H7 (cell line): ENCODE data around the gene HOXB5. TPM values are rescaled to one million over a fixed set of nuclear protein-coding genes. Genes with fewer than 3 reads are reported as not detected.
A peak's percentile ranks its signal among the peaks of the same experiment; 100 is the strongest.

Source experiments
- DNase-seq: peaks from one replicate; pipeline ENCODE4 v3.0.0; 2012
- H3K27me3 ChIP-seq: 2 replicates; pipeline ENCODE4 v1.6.0; 2011; ENCODE audit warnings: mild to moderate bottlenecking, low read length; ENCODE audit not compliant: control insufficient read depth, insufficient read depth
- H3K36me3 ChIP-seq: replicated peaks from 2 replicates; pipeline ENCODE4 v1.5.1; 2011; ENCODE audit warnings: low read length; ENCODE audit not compliant: control insufficient read depth, insufficient read depth
- H3K4me3 ChIP-seq: 2 replicates; pipeline ENCODE4 v1.5.1; 2011; ENCODE audit warnings: low read depth, mild to moderate bottlenecking, control low read depth, low read length, moderate library complexity; ENCODE audit not compliant: insufficient read depth
- total RNA-seq: library from RNA; depleted of rRNA; stranded (reverse); fragments of >200 nt; shearing (Covaris generic); gene quantifications from 2 replicates; pipeline ENCODE4 v1.2.3, GENCODE V29; 2014

The HOXB5 gene
- total RNA-seq, 1 experiment from 2014 or later, result not detected

DNA sequence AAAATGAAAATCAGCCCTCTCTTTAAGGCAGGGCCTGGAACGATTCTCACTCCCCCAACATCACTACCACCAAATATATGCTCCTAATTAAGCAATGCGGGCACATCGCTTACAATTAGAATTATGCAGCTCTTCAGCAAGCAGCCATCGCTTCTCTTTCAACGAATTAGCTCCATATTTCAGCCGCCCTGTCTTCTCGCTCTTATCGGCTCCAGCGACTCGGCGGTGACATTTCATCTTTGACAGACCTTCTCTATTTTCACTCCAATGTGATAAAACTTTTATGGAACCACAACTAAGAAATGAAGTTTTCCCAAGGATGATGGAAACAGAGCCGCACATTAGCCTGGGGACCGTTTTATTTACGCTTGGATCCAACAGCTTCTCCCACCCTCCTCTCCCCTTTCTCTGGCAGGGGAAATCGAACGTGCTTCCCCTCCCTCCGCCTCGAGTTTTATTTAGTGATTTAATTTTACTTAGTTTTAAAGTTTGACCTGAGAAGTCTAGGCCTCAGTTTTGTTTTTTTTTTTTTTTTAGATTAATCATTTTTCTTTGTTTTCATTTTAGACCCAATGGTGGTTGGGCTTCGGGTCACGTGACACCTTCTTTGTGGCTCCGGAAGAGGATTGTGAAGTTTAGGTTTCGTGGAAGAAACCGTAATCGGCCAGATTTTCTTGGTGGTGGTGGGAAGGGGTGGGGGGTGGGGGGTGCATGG lies 45.6 kb downstream of the HOXB5 start:
- H3K27me3 ChIP-seq, result peaks cover 84% of the 10 kb centered on the region
- no peak for DNase-seq
- no peaks in the 10 kb centered on the region for H3K36me3 ChIP-seq
- no peak overlapping the region for H3K4me3 ChIP-seq

DNA sequence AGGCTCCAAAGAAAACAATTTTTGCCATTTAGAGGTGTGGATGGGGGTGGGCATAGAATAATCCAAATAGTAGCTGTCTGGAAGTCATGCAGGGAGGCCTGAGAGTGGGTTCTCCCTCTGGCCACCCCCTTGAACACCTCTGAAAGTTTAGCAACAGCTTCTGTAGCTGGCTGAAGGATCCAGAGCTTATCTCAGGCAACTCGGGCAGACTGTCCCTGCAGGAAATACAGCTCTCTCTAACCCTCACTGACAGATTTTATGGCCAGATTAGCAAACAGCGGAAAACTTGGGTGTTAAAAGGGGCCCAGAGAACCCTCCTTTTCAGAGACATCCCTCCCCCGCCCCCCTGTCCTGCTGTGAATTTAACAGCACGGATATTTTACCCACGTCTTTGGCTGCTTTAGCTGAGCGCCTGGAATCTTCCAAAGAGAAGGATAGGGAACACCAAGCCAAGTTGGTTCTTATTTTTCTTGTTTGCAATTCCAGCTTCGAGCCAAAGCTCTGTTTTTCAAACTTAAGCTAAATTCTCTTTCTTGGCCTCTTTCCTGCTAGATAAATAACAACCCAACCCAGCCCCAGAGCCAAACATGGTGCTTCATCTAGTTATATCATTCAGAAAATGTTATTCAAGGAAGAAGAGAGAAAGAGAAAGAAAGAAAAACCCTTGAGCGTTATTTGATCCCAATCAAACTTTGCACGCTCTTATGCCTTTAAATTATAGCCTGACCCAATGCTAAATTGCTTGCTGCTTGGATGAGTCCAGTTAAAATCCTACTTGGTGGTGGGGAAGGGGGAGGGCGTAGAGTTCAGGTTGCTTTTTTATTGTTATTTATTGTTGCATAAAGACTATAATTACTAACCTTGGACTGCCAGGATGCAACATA lies 46.4 kb downstream of the HOXB5 start:
- peaks cover 84% of the 10 kb centered on the region for H3K27me3 ChIP-seq
- no peak for DNase-seq
- no peaks in the 10 kb centered on the region for H3K36me3 ChIP-seq

DNA sequence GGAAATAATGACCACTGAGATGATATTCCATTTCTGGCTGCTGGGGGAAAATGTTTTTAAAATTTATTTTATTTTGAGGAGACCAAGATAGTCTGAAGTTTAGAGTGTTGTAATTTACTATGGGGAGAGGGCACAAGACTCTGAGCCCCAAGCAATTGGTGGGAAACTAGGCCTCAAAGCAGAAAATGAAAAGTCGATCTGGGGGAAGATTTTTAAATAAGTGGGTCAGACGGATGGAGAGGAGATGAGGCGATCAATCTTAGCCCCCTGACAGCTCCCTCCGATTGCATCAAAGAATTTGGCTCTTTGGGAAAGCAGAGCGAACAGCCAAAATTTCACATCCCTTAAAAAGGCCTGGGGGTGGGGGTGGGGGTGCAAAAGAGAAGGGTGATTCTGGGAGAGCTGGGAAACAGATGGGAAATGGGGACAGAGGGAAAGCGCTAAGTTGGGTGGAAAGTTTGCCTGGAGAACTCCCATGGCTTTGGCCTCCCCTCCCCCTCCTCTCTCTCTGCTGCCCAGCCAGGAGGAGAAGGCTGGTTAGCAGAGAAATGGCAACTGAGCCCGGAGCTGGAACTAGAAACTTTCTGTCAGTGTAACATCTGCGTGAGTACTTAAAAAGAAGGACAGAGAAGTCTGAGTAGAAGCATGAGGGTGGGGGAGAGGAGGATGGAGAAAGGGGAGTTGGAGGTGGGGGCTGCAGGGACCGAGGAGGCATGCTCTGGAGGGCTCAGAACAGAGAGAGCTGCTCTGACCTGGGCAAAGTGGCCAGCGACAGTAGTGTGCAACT lies 47.2 kb downstream of the HOXB5 start:
- peaks cover 84% of the 10 kb centered on the region for H3K27me3 ChIP-seq
- H3K36me3 ChIP-seq, result no peaks in the 10 kb centered on the region
- peak overlapping the region; percentile 4; the same call in 1 of the 2 replicates for H3K4me3 ChIP-seq
- peak; percentile 76 for DNase-seq

More for the DNA sequence above, 46.4 kb downstream of the HOXB5 start:
- peak overlapping the region; percentile 4; the same call in 1 of the 2 replicates for H3K4me3 ChIP-seq

DNA sequence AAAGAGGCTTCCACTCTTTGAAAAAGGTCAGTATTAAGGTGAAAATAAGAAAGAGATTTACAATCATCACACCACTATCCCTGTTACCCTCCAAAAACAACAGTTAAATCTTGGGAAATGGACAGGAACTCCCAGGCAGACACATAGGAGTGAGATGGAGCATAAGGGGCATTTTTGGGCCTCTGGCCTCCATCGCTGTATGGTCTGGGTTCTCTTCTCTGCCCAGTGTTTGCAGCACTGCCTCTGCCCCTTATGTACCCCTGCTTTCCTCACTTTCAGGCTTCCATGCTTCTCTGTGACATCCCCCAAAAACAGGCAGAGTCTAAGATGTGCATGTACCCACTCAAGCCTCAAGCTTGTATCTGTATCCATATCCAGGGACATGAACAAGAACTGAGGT lies 48.0 kb downstream of the HOXB5 start:
- Histone ChIP-seq H3K4me3 (no peak overlapping the region), H3K27me3 (peaks cover 84% of the 10 kb centered on the region), H3K36me3 (no peaks in the 10 kb centered on the region)
- no peak for DNase-seq

DNA sequence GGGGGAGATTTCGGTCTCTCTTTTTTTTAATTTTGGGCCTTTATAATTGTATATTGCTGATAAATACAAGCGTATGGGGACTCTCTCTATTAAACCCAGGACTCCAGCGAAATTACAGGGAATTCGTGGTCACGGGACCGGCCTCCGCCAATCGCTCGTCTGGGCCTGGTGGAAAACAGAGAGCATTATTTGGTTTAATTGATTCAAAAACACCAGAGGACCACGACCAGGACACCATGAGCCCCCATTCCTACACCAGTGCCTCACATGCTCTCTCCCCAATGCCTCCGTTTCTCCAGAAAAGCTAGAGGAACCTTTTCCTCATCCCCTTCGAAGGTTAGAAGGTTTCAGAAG lies 48.6 kb downstream of the HOXB5 start, which contains the start of gene HOXB2:
HOXB2 (minus strand) TSS at position 88 of the 354 bp plus-strand sequence. CDS start 198 bp downstream, outside the sequence.
- Histone ChIP-seq H3K27me3 (peaks cover 84% of the 10 kb centered on the region), H3K4me3 (peak within 1 kb of the TSS; percentile 58; the same call in 1 of the 2 replicates)
- peak; percentile 69 for DNase-seq

GRCh38 chr17:48544349-48545021 lies 49.1 kb downstream of the HOXB5 start:
- Histone ChIP-seq H3K4me3 (peak overlapping the region; percentile 58; the same call in 1 of the 2 replicates), H3K27me3 (peaks cover 85% of the 10 kb centered on the region), H3K36me3 (no peaks in the 10 kb centered on the region)
- DNase-seq, result peak; percentile 86

More for the DNA sequence above, 48.6 kb downstream of the HOXB5 start, which contains the start of gene HOXB2:
- no peaks in the 10 kb centered on the region for H3K36me3 ChIP-seq

- H3K4me3 ChIP-seq, result peak overlapping the region; percentile 58; the same call in 1 of the 2 replicates
- no peaks in the 10 kb centered on the region for H3K36me3 ChIP-seq
- no peak for DNase-seq
- peaks cover 87% of the 10 kb centered on the region for H3K27me3 ChIP-seq
Observed at GRCh38 chr17:48543854-48544348, 49.7 kb downstream of the HOXB5 start.

DNA sequence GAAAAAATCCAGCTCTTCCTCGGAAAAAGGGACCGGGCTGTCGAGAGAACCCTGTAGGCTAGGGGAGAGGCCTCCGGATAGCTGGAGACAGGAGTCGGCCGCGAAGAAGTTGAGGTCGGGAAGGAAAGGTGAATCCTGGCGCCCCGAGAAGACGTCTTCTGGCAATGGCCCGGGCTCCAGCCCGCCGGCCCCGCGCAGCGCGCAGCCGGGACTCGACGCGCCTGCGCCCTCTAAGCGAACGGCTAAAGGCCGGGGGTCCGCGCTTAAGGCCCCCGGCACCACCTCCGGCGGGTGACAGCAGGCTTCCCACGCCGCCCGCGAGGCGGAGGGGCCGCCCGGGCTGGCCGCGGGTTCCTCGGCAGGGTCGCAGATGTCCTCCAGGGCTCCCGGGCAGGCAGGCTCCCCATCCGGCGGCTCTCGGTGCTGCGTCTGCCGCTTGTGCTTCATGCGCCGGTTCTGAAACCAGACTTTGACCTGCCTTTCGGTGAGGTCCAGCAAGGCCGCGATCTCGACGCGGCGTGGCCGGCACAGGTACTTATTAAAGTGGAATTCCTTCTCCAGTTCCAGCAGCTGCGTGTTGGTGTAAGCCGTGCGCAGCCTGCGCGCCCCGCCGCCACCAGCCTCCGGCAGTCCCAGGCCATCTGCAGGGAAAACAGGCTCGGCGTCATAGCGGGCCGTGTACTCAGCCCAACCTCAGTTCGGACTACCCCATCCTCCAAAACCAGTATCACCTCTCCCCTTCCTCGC lies 50.3 kb downstream of the HOXB5 start:
- peaks cover 87% of the 10 kb centered on the region for H3K27me3 ChIP-seq
- no peaks in the 10 kb centered on the region for H3K36me3 ChIP-seq
- peak overlapping the region; percentile 58 for H3K4me3 ChIP-seq
- DNase-seq, result peak; percentile 87

DNA sequence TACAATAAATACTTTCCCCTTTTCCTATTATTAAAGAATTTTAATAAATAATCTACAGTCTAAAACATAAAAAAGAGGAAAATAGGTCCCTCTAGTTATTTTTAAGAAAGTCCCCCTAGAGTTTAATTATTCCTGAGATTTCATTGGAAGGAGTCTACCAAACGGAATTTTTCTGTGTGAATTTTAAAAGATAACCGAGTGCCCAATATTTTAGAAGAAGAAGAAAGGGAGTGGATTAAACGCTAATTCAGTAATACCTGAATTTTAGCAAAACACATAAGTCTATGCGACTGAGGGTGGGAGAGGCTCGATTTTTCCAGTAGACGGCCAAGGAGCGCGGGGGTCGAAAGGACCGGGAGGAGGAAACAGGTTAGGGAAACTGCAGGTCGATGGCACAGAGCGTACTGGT lies 50.9 kb downstream of the HOXB5 start:
- Histone ChIP-seq H3K36me3 (no peaks in the 10 kb centered on the region), H3K27me3 (peaks cover 83% of the 10 kb centered on the region), H3K4me3 (peak overlapping the region; percentile 58)
- no peak for DNase-seq

DNA sequence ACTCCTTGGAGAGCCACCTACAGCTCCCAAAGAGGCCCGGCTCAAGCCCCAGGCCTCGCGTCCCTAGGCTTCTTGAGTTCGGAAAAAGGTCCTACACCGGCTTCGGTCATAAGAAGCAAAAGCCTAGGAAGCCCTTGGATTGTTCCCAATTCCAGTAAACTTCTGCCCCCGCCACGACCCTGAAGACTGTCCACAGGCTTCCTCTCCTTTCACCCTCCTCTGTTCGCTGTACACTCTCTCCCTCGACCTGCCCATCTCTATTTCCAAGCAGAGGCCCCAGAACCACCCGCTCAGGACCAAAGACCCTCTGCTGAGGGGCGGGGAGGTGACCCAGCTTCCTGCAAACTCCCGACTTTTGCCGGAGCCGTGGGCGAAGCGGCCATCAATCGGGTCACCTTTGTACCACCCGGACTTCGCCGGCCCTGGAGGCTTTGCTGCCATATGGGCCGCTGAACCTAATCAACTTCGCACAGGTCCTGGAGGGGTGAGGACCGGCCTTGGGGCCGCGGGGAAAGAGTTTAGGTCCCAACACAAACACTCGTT lies 51.4 kb downstream of the HOXB5 start:
- DNase-seq, result peak; percentile 58
- H3K4me3 ChIP-seq, result peak overlapping the region; percentile 58
- peaks cover 78% of the 10 kb centered on the region for H3K27me3 ChIP-seq
- H3K36me3 ChIP-seq, result no peaks in the 10 kb centered on the region

DNA sequence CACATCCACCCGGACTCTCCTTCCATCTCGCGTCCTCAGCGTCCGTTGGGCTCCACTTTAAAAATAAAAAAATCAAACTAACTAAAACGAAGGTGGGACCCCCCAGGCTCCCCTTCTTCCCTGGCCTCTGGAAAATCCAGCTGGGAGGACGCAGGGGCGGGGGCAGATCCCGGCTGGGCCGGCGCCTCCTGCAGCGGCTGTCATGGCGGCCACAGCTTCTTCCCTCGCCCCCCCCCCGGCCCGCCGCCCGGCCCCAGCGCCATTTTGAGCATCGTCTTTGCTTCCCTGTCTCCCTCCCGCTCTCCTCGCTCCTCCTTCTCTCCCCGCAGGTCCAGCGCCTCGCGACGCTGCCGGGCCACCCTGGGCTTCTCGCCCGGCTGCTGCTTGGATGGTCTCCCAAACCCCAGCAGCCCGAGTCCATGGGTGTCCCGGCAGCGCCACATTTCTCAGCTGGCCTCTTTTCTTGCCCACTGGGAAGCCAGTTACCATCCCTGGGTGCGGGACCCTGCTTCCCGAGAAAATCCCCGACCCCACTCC lies 51.9 kb downstream of the HOXB5 start:
- H3K36me3 ChIP-seq, result no peaks in the 10 kb centered on the region
- peak; percentile 82 for DNase-seq
- peak overlapping the region; percentile 58 for H3K4me3 ChIP-seq
- peaks cover 72% of the 10 kb centered on the region for H3K27me3 ChIP-seq
